Stimulated activated CD8-positive, alpha-beta memory T cell treated with anti-CD3 and anti-CD28 coated beads, Interleukin-12 subunit alpha, Interleukin-12 subunit beta, amount 100 ng/mL, for 24 hours (primary cell): ENCODE data around the gene MAD1L1.

Experiments
- DNase-seq: peaks from one replicate; pipeline ENCODE4 v3.0.0-alpha.2; 2020; ENCODE audit errors: extremely low read depth

MAD1L1 gene

DNA sequence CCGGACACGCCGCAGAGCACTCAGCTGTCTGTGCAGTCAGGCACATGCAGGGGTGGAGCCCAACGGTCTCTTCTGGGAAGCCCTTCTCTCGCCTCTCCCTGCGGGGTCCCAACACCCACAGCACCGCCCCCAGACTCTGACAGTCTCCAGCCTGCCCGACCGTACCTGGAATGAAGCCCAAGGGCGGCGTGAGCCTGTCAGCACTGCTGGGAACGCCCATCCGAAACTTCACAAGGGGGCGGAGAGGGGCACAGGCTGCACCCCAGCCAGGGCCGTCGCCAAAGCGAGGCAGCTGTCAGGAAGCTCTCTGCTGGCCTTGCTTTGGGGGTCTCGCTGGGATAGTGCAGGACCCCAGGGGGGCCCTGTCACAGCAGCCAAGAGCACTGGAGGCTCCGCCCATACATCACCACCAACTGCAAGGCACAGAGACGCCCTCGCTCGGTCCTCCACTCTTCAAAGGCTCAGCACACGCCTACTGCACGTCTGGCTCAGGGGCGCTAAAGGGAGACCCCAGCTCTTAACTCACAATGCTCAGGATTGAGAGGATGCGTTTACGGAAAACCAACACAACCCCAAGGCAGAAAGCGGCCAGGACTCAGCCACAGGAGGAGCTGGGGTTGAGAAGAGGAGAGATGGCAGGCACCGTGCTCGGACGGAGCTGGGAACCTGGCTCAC is 30.9 kb downstream of the MAD1L1 start:
- no peak for DNase-seq

DNA sequence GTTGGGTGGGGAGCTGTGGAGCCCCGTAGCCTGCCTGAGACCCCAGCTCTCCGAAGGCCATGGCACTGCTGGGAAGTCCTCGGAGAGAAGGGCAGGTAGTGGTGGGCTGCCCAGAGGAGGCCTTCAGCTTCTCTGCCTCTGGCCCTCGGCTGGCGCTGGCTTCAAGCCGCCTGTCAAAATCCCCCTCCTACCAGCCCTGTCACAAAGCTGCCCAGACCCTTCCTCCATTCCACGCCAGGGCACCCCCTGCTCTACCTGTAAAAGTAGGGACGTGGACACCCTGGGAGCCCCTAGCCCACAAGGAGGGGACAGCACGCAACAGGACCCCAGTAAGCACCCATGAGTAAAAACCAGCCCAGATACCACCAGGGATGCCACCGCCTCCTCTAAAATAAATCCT is 31.6 kb downstream of the MAD1L1 start:
- no peak for DNase-seq

- DNase-seq = no peak
Observed at GRCh38 chr7:2200584-2200980, 32.2 kb downstream of the MAD1L1 start.

GRCh38 chr7:2199956-2200583 is 32.7 kb downstream of the MAD1L1 start:
- DNase-seq = no peak

GRCh38 chr7:2199528-2199927 is 33.2 kb downstream of the MAD1L1 start:
- no peak for DNase-seq

GRCh38 chr7:2198760-2199159 is 34.0 kb downstream of the MAD1L1 start:
- DNase-seq = no peak

DNA sequence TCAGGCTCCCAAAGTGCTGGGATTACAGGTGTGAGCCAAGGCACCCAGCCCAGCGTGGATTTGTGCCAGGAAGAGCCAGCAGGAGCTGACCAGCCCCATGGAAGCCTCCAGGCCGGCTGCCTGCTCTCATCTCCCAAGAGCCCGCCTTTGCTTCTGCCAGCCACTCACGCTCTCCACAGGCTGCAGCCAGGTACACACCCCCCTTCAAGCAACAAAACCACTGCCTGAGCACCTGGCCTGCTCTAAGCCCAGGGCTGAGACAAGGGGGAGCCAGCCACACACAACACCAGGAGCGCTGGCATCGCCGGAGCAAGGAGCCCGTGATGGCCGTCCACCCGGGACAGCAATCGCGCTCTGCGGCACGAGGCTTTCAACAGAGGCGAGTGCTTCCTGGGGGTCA is 34.5 kb downstream of the MAD1L1 start:
- DNase-seq = no peak

DNA sequence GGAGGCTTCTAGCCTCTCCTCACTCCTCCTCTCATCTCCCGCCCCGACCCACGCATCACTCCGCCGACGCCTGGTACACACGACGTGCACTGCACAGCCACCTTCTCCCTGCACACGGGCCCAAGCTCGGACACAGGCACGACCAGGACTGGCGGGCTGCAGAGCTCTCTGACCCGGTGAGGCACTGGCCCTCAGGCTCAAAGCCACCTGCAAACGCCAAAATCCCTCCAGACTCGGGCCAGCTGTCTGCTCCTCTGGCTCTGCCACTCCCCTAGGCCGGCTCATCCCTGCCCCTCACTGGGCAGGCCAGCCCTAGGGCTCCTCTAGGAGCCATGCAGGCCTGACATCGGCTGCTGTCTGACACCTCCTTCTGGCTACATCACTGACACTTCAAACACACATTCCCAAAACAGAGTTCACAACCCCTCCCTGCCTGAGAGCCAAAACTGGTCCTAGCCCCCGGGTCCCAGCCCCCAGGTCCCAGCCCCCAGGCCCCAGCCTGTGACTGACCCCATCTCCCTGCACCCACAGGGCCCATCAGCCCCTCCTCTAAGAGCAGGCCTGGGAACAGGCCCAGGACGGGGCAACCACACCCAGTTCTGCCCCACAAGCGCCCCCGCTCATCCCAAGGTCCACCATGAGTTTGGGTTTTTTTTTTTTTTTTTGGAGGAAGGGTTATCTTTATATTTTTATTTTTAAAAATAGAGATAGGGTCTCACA is 35.1 kb downstream of the MAD1L1 start:
- DNase-seq = no peak

- DNase-seq = no peak
Observed at GRCh38 chr7:2196381-2197378, 36.1 kb downstream of the MAD1L1 start.

DNA sequence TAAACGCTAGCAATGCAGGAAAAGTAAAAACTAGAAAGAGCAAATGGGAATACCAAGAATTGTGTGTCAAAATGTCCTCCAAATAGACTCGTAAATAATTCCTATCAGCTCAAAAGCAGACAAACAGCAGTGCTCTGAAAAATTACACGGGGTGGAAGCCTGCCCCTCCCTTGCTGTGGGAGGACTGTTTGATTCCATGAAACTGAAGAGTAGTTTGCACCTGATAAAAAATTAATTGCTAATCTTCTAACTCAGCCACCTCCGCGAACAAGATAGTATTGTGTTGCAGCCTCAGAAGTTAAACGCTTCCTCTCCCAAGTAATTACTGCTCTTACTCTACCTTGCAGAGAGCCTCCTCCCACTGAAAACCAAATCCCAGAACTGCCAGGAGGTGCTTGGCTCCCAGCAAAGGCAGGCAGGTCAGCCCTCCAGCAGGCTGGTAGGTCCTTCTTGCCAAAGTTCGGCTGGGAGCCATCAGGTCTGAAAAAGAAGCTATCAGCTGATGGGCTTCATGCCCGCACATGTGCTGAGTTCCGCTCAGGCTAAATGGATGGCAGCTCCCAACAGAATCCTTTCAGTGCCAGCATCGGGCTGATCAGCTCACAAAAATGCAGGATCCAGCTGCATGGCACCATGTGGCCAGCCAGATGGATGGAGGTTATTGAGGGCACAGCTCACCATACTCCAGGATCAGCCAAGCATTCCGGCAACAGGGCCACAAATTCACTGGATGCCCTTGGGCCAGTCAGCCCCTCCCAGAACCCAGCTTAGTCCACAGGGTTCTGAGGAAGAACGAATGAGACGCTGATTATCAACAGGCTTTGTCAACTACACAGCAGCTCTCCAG is 37.1 kb downstream of the MAD1L1 start:
- DNase-seq = no peak

DNA sequence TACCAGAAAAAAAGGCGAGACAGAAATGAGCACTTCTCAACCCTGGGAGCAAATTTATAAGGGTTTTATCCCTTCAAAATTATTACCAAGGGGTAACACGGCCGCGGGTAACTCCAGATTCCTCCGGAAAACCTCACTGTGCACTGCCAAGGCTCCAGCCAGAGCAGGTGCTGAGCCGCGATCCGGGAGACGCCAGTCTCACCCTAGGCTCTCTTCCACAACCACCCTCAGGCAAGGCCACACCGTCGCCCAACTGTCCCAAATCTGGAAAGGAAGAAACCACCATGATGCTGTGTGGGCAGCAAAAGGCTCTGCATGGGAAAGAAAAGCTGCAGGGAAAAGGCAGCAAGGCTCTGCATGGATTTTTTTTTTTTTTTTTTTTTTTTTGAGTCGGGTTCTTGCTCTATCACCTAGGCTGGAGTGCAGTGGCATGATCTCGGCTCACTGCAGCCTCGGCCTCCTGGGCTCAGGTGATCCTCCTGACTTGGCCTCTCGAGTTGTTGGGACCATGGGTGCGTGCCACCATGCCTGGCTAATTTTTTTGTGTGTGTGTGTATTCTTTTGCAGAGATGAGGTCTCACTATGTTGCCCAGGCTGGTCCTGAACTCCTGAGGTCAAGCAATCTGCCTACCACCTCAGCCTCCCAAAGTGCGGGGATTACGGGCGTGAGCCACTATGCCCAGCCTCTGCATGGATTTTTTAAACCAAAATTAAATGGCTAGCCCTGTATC is 39.0 kb downstream of the MAD1L1 start:
- no peak for DNase-seq

DNA sequence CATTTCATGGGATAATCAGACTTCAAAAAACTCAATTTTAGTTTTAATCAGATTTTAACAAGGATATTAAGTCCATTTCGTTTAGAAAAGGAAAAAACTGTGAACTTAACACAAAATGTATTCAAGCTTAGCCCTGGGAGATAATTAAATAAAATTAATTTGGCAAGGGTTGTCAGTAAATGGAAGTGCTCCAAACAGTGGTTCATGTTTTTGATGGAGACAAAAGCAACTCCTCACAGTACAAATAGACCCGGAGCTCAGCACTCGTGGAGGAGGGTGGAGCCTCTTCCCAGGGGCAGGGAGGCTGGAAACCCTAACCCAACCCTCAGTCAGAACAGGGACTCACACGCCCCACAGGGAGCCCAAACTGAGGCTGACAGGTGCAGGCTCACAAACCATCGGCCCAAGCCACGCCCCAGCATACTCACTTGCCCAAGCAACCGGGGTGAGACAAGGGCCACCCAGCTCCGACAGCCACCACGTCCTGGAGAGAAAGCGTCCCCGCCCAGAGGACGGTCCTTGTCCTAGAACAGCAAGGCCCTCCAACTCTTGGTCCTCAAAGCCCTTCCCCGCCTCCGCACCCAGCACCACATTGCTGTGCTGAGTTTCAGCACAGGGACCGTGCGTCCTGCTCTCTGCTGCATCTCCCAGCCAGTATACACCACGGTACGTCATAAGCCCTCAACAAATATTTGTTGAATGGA is 39.8 kb downstream of the MAD1L1 start:
- DNase-seq = no peak

DNA sequence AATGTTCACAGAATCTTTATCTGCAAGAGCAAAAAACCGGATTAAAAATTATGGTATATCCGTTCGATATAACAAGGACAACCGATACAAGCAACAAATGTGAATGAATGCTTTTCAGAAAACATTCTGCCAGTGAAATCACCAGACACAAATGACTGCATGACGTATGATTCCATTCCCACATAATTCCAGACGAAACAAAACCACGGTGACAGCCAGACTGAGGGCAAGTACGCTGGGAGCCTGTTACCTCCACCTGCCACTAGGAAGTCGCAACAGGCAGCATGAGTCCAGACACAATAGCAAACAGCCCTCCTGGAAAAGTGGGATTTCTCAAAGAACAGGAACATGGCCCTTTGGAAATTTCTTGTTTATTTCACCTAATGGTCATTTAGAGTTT is 41.7 kb downstream of the MAD1L1 start:
- no peak for DNase-seq

DNA sequence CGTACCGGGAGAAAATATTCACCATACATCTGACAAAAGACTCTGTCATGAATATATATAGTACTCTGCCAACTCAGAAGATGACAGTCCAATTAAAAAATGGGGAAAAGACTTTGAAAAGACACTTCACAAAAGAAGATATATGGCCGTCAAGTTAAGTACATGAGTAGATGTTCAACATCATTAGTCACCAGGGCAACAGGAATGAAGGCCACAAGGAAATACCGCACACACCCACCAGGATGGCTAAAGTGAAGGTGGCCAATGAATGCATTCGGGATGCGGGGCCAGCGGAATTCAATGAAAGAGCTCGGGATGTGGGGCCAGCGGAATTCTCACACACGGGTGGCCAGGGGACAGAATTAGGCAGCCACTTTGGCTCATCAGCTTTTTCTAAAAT is 42.2 kb downstream of the MAD1L1 start:
- DNase-seq = no peak

DNA sequence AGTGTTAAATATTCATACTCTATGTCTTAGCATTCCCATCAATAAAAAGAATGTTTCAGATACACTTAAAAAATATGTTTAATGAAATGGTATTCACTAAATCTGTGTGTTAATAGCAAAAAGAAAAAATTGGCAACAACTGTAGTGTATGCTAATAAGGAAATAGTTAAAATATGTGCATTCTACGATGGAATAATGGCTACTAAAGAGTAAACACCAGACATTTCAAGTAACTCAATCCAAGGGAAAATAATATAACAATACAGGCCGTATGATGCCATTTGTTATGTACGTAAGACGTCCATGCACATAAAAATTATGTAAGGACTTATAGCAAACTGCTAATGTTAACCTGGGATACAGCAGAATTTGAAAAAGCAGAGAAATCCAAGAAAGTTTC is 46.6 kb downstream of the MAD1L1 start:
- DNase-seq = no peak

DNA sequence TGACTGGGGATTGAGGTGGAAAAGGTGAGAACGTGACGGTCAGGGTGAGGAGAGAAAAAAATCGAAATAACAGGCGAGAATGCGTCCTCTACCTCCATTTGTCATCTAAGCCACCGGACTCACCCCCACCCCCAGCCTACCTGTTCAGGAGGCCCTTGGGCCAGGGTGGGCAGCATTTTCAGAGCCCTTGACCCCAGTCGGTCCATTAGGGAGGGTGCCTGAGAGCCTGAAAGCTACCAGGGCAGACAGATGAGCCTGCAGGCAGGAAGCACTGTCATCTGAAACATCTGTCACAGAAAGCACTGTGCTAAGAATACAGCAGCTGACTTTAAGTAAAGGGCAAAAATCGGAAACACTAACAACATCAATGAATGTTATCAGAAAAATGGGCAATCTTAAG is 47.0 kb downstream of the MAD1L1 start:
- no peak for DNase-seq

GRCh38 chr7:2182461-2182860 is 50.3 kb downstream of the MAD1L1 start:
- no peak for DNase-seq

- no peak for DNase-seq
Observed at GRCh38 chr7:2181077-2181854, 51.5 kb downstream of the MAD1L1 start.

- DNase-seq = no peak
Observed at GRCh38 chr7:2180081-2180480, 52.7 kb downstream of the MAD1L1 start.
